DOHH2 (cell line): ENCODE results near the gene KRTAP4-4.
"Not testable (repeated sequence)": the region's sequence is repeated elsewhere in the genome, so short reads cannot be mapped to it uniquely, and the experiment has no call there.

Experiments
- CTCF ChIP-seq: fragments of 200-600 bp; sonication (generic); IDR thresholded peaks from one replicate; pipeline ENCODE4 v1.5.1; 2014; ENCODE audit warnings: antibody characterized with exemption, mild to moderate bottlenecking, low read depth, low read length; ENCODE audit not compliant: poor library complexity, severe bottlenecking
- EZH2phosphoT487 ChIP-seq: fragments of 200-600 bp; sonication (generic); IDR thresholded peaks from 2 replicates; pipeline ENCODE4 v1.6.1; 2017; ENCODE audit warnings: borderline replicate concordance, mild to moderate bottlenecking, antibody characterized with exemption, low read length, moderate library complexity, mixed read lengths

- TF ChIP-seq CTCF, EZH2phosphoT487: not testable (repeated sequence)
Measured at GRCh38 chr17:41119696-41120690, 40.6 kb downstream of the KRTAP4-4 start.
